ENCODE measurements around the gene GRM7.

GRM7 gene

DNA sequence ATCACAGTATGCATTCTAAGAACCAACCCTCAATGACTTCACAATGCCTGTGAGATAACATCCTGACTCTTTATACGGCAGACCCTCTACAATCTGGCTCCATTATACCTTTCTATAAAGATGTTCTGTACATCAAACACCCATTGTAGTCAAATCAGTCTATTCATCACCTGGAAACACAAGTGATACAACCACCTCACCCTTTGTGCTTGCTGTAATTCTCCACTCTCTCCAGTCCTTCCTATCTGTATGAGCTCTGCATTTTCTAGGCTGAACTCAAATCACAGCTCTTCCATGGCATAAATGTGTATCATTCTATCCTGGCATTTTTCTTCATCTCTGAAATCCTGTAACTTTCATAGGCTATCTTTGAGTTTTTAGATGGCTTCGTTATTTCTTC is 539.4 kb downstream of the GRM7 start:
- no peak for DNase-seq (ENCODE audit: low read depth)

DNA sequence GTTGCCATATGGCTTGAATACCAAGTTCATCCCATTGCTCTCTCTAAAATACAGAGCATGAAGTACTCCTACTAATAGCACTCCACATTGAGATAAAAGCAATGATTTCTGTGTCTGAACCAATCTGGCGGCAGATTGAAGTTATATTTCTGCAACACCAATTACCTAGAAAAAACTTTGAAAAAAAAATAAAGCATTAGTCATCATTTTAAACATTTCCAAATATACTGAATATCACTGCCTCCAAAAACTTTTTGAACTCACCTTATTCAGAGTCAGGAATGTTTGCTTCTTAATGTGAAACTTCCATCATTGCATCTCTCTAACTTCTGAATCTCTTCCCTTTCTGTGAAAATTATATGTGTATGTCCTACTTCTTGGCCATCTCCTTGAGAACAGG is 540.5 kb downstream of the GRM7 start:
- no peak for DNase-seq (ENCODE audit: low read depth)

DNA sequence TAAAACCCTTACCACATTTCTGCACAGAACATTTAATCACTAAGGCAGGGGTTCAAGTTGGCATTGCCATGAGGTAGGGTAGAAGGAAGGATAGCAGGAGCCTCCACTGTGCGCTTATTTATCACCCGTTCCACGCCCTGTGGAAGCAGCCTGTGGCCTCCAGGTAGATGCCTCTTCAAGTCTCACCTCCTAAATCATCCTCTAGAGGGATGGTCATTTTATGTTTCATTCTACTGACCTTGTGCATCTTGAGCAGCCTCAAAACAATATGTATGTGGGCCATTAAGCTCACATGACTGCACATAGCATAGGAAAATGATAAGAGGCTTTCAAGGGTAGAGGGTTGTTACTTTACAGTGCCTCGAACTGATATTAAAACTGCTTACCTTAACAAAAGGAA is 546.2 kb downstream of the GRM7 start:
- no peak for DNase-seq (ENCODE audit: low read depth)

DNA sequence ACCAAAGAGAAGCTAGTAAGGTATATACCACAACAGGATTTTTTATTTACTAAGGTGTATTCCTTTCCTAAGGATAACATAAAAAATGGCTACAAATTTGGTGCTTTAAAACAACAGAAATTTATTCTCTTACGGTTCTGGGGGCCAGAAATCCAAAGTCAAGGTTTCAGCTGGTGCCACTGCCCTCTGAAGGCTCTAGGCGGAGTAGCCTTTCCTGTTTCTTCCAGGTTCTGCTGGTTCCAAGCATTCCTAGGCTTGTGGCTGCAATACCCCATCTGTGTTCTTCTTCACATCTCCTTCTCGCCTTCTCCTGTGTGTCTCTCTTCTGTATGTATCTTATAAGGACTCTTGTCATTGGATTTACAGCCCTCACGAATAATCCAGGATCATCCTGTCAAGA is 549.9 kb downstream of the GRM7 start:
- no peak for DNase-seq (ENCODE audit: low read depth)

DNA sequence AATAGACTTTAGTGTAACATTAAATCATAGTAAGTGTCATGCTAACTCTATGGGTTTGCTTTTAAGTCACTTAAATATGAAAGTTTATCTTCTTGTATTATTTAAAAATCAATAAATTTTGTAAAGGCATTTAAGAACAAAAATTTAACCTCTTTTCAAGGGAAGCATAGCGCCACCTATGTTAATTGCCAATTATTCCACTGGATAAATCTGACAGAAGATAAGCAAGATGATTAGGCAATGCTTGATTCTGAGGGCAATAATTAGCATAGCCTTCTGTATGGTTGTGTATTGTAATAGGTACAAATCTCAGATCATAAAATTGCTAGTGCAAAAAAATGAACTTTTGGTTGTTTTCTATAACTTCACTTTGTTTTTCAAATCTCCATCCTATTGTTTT is 560.1 kb downstream of the GRM7 start:
- DNase-seq (ENCODE audit: low read depth) = no peak

DNA sequence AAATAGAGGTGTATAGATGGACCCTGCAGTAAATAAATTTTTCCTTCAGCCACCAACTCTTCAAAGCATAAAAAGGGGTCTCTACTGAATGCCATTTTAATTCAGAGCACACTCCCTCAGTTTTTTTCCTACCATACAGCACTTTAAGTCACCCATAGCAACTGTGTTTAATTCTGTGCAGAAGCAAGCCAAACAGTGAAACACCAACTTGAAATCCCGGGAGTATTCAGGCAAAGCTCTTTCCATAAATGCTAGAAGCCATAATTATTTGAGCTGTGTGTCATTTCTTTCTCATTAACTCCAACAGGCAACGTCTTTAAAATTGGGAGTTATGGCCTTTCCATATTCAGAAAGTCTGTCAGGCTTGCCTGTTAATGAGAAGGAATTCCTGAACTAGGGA is 562.1 kb downstream of the GRM7 start:
- DNase-seq (ENCODE audit: low read depth) = no peak

DNA sequence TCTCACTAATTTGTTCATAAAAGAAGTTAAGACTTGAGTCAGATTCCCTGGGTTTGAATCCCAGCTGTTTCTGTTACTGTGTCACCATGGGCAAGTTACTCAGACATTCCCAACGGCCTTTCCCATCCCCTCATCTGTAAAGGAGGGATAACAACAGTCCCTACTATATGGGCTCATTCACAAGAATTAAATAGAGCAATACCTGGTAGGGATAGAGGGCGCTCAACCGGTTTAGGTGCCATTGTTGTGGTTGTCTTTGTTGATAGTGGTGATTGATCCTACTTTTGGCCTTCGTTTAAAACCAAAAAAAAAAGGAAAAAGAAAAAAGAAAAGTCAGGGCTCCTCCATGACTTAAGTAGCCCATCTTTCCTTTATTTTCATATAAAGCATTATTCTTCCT is 563.1 kb downstream of the GRM7 start:
- no peak for DNase-seq (ENCODE audit: low read depth)

DNA sequence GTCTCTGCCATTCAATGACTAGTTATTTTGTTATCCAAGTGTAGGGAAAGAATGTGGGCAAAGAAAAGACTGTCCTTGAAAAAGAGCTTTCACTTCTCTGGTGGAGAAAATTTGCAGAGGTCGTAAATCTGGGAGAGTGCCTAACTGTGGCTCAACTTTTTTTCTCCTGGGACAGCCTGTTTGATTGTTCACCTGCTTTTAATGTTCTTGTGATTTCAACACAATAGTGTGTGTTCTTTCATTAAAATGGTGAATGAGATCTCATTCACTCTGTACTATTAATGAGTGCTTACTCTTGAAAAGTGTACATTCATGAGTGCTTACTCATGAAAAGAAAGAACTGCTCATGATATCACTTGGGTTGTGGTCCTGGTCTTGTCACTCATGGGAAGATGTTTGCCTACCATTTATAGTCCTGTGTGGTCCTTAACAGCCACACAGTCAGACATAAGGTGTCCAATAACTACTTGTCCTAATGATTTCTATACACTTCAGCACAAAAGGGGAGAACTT is 567.3 kb downstream of the GRM7 start:
- DNase-seq (ENCODE audit: low read depth) = no peak

DNA sequence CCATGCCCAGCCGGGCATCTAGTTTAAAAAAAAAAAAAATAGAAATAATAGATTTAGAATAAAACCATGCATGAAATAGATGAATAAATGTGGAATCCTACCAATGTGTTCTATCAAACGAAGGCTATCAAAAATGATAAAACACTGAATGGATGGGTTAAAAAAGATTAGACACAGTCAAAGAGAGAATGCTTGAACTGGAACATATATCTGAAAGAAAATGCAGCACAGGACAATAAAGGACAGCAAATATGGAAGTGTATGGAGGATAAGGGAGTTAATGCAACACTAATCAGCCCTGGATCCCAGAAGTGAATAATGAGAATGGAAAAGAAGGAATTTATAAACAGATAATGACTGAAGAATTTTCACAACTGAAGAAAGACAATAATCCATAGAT is 571.7 kb downstream of the GRM7 start:
- DNase-seq (ENCODE audit: low read depth) = no peak

DNA sequence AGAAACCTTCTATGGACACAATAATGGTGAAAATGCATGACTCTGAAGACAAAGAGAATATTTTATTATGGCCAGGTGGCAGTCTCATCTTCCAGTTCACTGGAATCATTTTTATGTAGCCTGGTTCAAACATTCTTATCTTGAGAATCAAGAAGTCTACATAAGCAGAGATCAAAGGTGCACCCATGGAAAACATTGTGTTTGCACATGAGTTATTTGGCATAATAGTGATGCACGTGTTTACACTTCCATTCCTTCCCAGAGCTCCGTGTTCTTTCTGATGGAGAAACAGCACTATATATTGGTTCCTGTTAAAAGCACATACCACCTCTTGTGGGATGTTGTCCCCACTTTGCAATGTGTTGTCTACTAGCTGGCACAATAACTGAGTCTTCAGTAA is 572.2 kb downstream of the GRM7 start:
- no peak for DNase-seq (ENCODE audit: low read depth)

DNA sequence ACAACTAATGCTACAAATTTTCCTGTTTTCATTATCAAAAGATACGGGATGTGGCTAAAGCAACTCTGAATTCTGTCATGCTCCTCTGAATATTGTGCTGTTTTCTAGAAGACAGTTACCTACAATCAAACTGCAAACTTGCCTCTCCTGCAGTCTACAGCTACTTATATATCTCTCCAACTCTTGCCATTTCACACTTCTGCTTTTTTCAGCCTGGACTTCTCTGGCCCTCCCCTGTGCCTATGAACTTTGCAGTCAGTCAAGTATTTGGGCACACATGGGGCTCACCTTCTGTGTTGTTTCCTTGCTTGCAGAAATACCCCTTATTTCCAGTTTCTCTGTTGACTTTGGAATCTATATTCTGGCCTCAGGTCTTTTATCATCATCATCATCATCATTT is 575.6 kb downstream of the GRM7 start:
- DNase-seq (ENCODE audit: low read depth) = no peak

DNA sequence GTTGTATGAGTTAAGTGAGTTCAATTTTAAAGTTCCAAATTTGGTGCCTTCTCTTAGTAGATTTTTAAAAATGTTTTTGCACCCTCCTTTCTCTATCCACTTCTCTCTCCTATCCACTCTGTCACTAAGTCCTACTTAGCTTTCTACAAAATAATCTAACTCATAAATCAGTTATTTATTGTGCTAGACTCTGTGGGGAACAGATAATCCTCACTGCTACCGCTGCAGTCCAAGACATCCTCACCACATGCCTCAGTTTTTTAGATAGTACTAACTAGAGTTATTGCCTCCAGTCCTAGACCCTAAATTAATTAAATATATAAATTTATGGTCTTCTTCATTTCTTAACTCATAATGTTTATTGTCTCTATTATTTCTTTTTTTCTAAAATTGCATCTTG is 576.3 kb downstream of the GRM7 start:
- no peak for DNase-seq (ENCODE audit: low read depth)

DNA sequence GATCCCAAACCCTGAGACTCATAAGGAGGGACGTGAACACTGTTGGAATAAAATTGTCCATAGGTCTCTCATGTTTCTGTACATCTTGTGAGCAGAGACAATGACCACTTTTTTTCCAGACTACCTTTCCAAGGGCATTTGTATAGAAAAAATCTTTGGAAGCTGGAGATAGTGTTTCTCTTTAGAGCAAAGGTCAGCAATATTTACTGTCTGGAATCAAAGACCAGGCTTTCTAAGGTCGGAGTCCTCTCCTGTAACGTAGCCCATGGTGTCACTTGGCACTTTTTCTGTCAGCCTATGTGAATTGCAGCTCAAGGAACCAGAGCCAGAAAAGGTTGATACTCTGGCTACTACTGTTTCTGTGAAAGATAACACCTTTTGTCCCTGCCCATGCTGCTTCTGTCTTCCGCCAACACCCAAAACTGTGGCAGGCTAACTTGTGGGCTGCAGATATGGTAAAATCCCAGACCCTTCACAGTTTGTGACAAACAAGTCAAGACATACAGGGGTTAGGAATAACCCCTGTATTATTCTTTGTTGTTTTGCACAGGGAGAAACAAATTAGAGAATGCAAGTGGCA is 578.3 kb downstream of the GRM7 start:
- DNase-seq (ENCODE audit: low read depth) = no peak

DNA sequence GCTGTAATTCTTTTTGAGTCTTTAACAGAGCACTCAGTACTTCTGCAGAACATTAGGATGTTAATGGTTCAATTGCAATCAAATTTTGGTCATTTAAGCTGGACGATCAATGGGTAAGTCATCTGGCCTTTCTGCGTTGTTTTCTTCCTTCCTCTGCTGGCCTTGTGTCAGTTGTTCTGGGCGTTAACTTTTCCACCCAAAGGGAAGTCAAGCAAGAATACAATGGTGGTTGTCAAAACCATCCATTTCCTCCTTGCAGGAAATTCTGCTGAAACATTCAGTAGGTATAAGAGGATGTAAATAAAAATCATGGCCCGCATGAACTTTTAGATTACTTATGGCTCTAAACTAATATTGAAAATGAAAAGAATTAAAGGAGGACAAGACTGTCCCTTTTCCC is 584.0 kb downstream of the GRM7 start:
- no peak for DNase-seq (ENCODE audit: low read depth)

DNA sequence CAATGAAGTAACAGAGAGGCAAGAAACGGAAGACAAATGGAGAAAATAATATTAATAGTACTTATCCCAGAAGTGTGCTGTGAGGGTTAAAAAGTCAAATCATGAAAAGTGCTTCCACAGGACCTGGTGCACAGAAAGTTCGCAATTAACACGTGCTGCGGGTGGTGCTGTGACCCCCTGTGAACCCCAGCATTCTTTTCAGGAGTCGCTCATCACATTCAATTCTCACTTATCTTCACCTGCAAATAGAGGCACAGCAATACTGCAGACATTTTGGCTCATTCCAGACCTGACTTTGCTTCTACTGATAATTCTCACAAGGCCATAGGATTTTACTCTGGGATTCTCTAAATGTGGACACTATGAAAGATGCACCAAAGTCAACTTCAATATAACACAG is 584.4 kb downstream of the GRM7 start:
- no peak for DNase-seq (ENCODE audit: low read depth)

DNA sequence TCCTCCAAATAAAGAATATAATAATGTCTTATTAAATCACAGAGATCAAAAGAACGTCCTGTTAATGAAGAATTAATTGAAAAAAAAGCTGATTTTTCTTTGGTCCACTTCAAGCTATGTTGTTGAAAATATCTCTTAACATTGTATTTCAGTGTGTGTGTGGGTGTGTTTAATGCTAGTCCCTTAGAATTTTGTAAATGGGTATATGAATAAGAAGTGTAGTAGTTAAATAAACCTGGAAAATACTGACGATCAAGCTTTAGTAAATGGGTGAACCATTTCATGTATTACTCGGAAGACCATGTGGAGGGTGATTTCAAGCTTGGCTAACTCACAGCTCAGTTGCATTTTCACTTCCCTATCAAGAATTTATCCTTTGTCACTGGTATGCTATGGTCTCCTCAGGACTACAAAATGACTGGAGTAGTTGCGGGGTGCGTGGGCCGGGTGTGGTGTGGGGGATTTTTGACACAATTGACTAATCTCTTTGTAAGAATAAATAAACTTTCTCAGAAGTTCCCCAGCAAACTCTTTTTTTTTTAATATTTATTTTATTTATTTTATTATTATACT is 586.4 kb downstream of the GRM7 start:
- DNase-seq (ENCODE audit: low read depth) = no peak

DNA sequence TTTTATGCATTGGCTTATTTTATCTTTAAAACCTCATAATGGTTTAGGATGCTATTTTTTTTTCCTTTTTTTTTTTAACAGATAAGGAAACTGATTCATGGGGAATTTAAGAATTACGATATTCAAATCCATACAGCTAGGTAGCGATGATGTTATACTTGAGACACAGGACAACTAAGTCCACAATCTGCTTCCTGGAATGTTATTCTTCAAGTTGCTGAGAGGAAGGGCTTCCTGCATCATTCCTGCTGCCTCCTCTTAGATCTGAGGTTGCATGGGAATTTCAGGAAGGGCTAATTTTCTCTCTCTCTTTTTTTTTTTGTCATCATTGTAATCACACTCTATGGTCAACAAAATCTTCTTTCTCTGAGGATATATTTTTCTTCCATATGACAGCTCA is 595.5 kb downstream of the GRM7 start:
- DNase-seq (ENCODE audit: low read depth) = no peak

DNA sequence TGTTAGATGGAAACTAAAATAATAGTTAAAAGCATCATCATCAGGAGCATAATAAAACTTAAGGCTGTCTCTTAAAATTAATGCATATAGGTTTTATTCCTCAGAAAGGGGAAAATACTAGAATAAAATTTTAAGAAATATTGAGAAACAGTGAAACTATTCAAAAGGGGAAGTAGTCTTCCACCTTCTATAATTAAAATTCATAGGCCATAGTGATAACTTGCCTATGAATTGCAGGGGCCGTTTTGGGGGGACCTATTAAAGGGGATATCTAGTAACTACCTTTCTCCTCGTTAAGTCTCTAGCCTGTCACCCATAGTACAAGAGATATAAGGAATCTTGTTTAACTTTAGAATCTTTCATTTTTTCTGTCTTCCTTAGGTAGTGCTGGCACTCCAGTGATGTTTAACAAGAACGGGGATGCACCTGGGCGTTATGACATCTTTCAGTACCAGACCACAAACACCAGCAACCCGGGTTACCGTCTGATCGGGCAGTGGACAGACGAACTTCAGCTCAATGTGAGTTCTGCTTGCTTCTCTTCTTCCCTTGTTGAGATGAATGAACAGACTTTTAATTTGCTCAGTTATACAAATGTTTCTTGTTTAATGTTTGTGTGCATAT is 600.4 kb downstream of the GRM7 start:
- DNase-seq (ENCODE audit: low read depth) = no peak

DNA sequence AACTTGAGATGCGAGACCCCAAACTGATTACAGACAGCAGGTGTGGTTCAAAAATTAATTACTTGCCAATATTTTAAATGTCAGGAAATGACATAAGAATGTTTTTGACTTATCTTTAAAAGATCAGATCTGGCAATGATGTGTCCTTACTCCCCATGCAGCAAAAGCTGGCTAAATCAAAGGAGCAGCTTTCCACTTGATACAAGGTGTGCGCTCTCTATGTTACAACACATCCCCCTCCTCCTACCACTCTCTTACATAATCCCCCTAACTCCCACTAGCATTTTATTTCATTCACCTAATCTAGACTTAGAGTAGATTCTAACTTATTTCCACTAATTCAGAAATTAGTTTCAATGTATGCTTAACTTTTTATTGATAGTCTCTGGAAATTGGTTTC is 609.0 kb downstream of the GRM7 start:
- DNase-seq (ENCODE audit: low read depth) = no peak

DNA sequence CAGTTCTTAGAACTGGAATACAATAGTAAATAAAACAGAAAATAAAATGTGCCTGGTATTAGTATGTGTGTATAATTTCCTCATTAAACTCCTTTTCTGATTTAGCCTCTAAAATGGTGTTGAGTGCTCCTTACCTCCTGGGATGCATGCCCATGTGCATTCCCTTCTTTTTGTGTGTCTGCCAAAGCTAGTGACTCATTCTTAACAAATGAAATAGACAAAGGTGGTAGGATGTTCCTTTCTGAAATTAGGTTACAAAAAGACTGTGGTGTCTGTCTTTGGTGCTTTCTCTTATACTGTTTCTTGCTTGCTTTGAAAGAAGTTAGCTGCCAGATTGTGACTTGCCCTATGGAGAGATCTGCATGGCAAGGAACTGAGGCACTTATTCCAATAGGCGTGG is 623.7 kb downstream of the GRM7 start:
- no peak for DNase-seq (ENCODE audit: low read depth)

DNA sequence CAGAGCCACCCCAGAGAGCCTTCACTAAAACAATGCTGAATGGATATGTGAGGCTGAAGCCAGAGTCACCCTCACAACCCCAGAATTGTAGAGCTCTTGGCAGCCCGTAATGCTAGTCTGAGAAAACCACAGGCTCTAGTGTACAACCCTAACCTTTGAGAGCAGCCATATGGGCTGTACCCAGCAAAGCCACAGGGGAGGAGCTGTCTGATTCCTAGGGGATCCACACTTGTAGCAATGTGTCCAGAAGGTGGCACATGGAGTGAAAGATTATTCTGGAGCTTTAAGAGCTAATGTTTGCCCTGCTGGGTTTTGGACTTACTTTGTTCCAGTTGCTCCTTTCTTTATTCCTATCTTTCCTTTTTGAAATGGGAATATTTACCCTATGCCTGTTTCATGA is 626.8 kb downstream of the GRM7 start:
- DNase-seq (ENCODE audit: low read depth) = no peak

DNA sequence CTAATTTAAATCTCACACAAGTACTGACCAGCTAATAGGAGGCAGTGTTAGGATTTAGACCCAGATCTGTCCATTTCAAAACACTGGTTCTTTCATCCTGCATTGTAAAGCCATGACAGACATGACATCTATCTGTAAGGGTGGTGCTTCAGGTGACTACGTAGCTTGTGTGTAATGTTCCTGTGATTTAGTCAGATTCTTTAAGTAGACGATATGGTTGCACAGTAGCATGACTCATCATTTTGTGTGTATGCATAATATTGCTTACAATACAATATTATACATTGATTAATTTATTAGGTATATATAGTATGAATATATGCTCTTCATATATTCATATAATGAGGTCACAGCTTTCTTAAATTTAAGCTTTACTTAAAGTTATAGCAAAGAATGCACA is 628.5 kb downstream of the GRM7 start:
- DNase-seq (ENCODE audit: low read depth) = no peak

DNA sequence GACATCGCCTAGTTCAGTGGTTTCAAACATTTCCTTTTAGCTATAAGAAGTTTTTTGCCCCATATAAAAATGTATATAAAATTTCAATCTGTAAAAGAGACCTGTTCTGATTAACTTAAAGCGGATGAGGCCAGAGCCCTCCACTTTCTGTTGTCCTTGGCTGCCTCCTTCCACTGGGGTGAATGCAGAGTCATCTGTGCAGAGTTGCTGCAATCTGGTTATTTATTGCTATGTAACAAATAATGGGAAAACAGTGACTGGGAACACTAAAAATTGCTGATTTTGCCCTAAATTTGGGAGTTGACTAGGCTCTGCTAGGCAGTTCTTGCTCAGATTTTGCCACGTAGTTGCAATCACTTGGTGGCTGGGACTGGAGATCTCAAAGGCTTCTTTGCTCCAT is 637.8 kb downstream of the GRM7 start:
- DNase-seq (ENCODE audit: low read depth) = no peak

DNA sequence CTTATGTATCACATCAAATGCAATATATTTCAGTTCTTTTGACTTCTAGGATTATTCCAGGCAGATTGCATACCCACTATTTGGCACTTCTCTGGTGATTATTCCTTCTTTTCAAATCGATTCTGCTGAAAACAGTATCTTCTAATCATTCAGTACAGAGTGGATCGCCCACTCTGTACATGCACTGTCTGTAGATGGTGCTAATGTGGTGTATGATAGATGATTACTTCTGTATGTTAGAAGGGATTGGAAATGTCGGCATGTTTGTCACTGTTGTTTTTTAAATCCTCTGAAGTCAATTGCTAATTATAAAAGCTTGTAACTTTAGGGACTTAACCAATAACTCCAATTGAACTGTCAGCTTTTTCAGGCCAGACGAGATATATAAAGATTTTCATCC is 642.5 kb downstream of the GRM7 start:
- no peak for DNase-seq (ENCODE audit: low read depth)
